GM19324 (cell line): ENCODE results near the gene ADGRL4.
"Not testable (repeated sequence)": the region's sequence is repeated elsewhere in the genome, so short reads cannot be mapped to it uniquely, and the experiment has no call there.

Source experiments
- ATAC-seq: cut with Tn5 transposase; IDR thresholded peaks from one replicate; pipeline ENCODE4 v1.9.1; 2021; ENCODE audit warnings: mild to moderate bottlenecking, moderate library complexity; ENCODE audit not compliant: unreplicated experiment, low FRiP score

The ADGRL4 gene

GRCh38 chr1:78919150-78919549, 87.4 kb downstream of the ADGRL4 start:
- ATAC-seq: no peak

- no peak for ATAC-seq
These were observed 88.4 kb downstream of the ADGRL4 start for GRCh38 chr1:78918157-78918556.

- ATAC-seq: no peak
These were observed 89.5 kb downstream of the ADGRL4 start for GRCh38 chr1:78916986-78917385.

GRCh38 chr1:78913950-78914349, 92.6 kb downstream of the ADGRL4 start:
- no peak for ATAC-seq

GRCh38 chr1:78911956-78912880, 94.3 kb downstream of the ADGRL4 start:
- no peak for ATAC-seq

GRCh38 chr1:78902641-78903040, 103.9 kb downstream of the ADGRL4 start:
- no peak for ATAC-seq

GRCh38 chr1:78894811-78895210, 111.7 kb downstream of the ADGRL4 start:
- ATAC-seq: no peak

- no peak for ATAC-seq
These were observed 114.2 kb downstream of the ADGRL4 start for GRCh38 chr1:78892260-78892840.

DNA sequence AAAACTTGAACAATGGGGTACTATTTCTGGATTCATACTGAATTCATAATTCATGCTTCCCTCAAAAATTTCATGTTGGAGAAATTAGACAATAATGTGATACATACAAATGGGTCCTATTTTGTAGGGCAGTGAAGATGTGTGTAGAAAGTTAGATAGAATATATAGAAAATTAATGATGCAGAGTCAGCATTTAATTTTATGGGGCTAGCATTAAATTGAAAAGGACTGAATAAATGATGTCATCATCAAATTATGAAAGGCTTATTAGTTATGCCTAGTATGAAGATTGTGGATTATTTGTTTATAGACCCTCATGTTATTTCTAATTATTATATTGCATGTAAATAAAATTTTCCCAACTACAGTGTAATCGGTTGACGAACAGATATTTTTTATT, 119.1 kb downstream of the ADGRL4 start:
- no peak for ATAC-seq

- ATAC-seq: no peak
These were observed 121.7 kb downstream of the ADGRL4 start for GRCh38 chr1:78884685-78885452.

DNA sequence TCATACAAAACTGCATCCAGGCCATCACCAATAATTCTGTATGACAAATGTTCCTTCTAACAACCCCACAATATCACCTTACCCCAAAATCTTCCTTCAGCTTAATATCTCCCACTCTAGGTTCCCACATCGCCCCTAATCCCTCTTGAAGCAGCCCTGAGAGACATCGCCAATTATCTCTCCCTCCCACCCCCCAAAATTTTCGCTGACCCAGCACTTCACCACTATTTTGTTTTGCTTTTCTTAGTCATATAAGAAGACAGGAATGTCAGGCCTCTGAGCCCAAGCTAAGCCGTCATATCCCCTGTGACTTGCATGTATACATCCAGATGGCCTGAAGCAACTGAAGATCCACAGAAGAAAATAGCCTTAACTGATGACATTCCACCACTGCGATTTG, 126.3 kb downstream of the ADGRL4 start:
- ATAC-seq: no peak

DNA sequence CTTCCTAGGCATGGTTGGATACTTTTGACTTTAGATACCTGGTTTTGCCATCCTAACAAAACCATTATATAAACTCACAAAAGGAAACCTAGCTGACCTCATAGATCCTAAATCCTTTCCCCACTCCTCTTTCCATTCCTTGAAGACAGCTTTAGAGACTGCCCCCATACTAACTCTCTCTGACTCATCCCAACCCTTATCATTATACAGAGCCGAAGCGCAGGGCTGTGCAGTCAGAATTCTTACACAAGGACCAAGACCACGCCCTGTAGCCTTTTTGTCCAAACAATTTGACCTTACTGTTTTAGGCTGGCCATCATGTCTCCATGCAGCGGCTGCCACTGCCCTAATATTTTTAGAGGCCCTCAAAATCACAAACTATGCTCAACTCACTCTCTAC, 130.5 kb downstream of the ADGRL4 start:
- ATAC-seq: not testable (repeated sequence)

GRCh38 chr1:78872801-78873200, 133.7 kb downstream of the ADGRL4 start:
- not testable (repeated sequence) for ATAC-seq

DNA sequence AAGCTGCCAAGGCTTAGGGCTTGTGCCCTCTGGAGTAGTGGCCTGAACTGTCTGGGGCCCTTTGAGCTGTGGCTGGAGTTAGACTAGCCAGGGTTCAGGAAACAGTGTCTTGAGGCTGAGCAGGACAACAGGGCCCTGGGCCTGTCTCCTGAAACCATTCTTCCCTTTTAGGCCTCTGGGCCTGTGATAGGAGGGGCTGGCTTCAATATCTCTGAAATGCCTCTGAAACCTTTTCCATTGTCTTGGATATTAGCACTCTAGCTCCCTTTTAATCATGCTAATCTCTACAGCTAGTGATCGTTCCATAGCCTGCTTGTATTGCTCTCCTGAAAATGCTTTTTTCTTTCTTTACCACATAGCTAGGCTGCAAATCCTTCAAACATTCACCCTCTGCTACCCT, 135.3 kb downstream of the ADGRL4 start:
- ATAC-seq: no peak

- no peak for ATAC-seq
These were observed 137.4 kb downstream of the ADGRL4 start for GRCh38 chr1:78869136-78869535.

GRCh38 chr1:78864175-78864574, 142.4 kb downstream of the ADGRL4 start:
- ATAC-seq: no peak

DNA sequence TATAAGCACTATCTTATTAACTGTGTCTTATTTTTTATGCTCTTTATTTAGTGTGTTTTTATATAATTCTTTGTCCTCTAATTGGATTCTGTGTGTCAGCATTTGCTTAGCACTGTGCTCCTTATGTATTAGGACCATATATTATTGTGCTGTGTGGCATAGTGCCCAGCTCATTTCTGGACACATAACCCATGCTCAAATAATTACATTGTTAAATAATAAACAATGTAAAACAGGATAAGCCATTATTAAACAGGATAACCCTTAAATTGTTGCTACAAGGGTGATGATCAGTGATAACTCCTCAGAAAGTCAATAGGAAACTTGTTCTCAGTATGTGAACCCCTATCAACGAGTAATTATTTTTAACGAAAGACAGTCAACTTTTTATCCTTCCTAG, 150.4 kb downstream of the ADGRL4 start:
- no peak for ATAC-seq

DNA sequence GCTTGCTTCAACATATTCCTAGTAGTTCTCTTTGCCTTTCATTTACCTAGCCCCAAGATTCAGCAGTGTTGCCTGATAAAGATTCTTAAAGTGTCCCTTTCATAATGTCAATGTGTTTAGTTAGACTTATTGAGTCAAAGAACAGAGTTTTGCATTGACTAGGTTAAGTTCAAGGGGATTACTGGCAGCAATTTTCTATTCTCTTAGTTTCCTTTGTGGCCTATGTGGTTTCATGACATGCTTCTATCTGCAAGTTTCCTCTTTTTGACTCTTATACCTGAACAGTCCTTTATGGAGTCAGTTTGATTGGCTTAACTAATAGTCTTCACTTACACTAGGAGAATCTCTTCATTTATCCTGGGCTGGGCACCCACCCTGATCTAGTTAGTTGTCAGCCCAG, 151.3 kb downstream of the ADGRL4 start:
- ATAC-seq: peak; percentile 81

DNA sequence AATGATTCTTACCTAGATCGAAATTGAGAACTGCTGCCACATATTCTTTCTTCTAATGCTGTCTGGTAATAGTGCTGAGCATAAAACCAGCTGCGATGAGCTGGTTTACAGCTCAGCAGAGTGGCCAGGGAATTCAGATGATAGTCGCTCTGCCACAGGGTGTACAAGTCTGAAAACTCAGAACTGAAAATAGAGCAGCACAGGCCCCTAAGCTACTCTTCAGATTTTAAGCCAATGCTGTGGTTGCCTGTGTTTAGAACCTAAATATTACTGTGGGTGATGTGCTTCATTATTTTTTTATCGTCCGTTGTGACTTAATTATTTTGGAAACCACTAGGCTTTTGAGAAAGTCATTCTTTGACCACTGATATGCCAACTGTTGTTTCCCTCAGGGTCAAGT, 152.0 kb downstream of the ADGRL4 start:
- no peak for ATAC-seq

GRCh38 chr1:78843546-78843945, 163.0 kb downstream of the ADGRL4 start:
- ATAC-seq: no peak

GRCh38 chr1:78843111-78843510, 163.4 kb downstream of the ADGRL4 start:
- no peak for ATAC-seq
